Esophagus (tissue), 2 donors: Measurements from ENCODE around the gene EPS15. TPM values are rescaled to one million over a fixed set of nuclear protein-coding genes. Genes with fewer than 3 reads are reported as not detected.

Experiments
- H3K27ac ChIP-seq, 2 donors: one replicate each; pipeline ENCODE4 v1.5.1; 2013; ENCODE audit warnings: low read depth in 2 of 2, mild to moderate bottlenecking in 2 of 2, inconsistent platforms in 1 of 2, low read length in 1 of 2, moderate library complexity in 1 of 2
- H3K27me3 ChIP-seq, 2 donors: one replicate each; pipeline ENCODE4 v1.6.1; 2013; ENCODE audit warnings: low read length in 2 of 2, control low read depth in 1 of 2, mild to moderate bottlenecking in 1 of 2; ENCODE audit not compliant: insufficient read depth in 2 of 2, control insufficient read depth in 1 of 2
- H3K36me3 ChIP-seq, 2 donors: one replicate each; pipeline ENCODE4 v1.6.1; 2013; ENCODE audit warnings: low read length in 1 of 2; ENCODE audit not compliant: control insufficient read depth in 2 of 2, insufficient read depth in 2 of 2
- H3K4me1 ChIP-seq, 2 donors: one replicate each; pipeline ENCODE4 v1.6.1; 2013; ENCODE audit warnings: low read length in 1 of 2; ENCODE audit not compliant: control insufficient read depth in 2 of 2, insufficient read depth in 2 of 2
- H3K4me3 ChIP-seq, 2 donors: one replicate each; pipeline ENCODE4 v1.5.1; 2013; ENCODE audit warnings: low read length in 2 of 2, mild to moderate bottlenecking in 2 of 2, low read depth in 1 of 2, moderate library complexity in 1 of 2
- H3K9me3 ChIP-seq, 2 donors: one replicate each; pipeline ENCODE4 v1.6.1; 2013; ENCODE audit warnings: mild to moderate bottlenecking in 2 of 2, low read depth in 1 of 2, low read length in 1 of 2, moderate library complexity in 1 of 2; ENCODE audit not compliant: control insufficient read depth in 2 of 2, insufficient read depth in 1 of 2
- WGBS, 2 donors: extraction: QIAGEN DNeasy Blood & Tissue Kit; methylation state at CpG; one replicate each; pipeline ENCODE4 v1.1.7; 2013; 5-methylcytosine and 5-hydroxymethylcytosine counted together
- polyA plus RNA-seq, 2 donors: library from polyadenylated mRNA; stranded (reverse); fragments of 200-250 nt; gene quantifications; one replicate each; pipeline ENCODE4 v1.2.3, GENCODE V29; 2013
- donor health status: healthy with polysubstance abuse.
- donor health status: Bipolar disorder and iron deficiency.

EPS15 gene
- polyA plus RNA-seq, 2 donors = 10.8 to 14.4 TPM

- Histone ChIP-seq H3K36me3 (no peaks in the 10 kb centered on the region), H3K9me3 (no peaks in the 10 kb centered on the region), H3K4me3 (no peak overlapping the region), H3K4me1 (no peaks in the 10 kb centered on the region), H3K27me3 (no peaks in the 10 kb centered on the region), H3K27ac (no peak overlapping the region)
Measured at GRCh38 chr1:51527144-51527543, 8.1 kb upstream of the EPS15 start.

DNA sequence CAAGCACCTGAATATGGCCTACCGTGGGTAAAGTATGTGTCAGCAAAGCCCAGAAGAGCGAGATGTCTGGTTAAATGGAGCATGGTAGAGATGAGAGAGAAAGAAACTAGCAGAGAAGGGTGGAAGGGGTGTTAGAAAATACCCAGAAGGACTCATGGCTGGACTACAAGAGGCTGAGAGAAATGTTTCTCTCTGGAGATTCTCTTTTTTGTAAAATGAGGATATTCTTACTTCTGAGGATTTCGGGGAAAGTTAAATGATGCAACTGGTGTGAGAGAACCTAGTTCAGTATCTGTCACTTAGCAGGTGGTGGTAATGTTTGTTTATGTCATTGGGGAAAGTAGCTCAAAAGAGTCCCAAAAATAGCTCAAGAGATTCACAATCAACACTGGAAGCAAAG, 7.2 kb upstream of the EPS15 start:
- WGBS, 2 donors = 91 to 93% methylated on average over 3 of the region's 3 CpGs
- no peaks in the 10 kb centered on the region for H3K9me3 ChIP-seq
- no peak overlapping the region for H3K27ac ChIP-seq
- H3K4me3 ChIP-seq = no peak overlapping the region
- H3K4me1 ChIP-seq = no peaks in the 10 kb centered on the region
- H3K27me3 ChIP-seq = no peaks in the 10 kb centered on the region
- no peaks in the 10 kb centered on the region for H3K36me3 ChIP-seq

- Histone ChIP-seq H3K4me3 (no peak overlapping the region), H3K27me3 (no peaks in the 10 kb centered on the region), H3K9me3 (no peaks in the 10 kb centered on the region), H3K4me1 (no peaks in the 10 kb centered on the region), H3K27ac (no peak overlapping the region), H3K36me3 (no peaks in the 10 kb centered on the region)
- WGBS, 2 donors = 94 to 97% methylated on average over 2 of the region's 2 CpGs
Measured at GRCh38 chr1:51525295-51525694, 6.2 kb upstream of the EPS15 start.

GRCh38 chr1:51524817-51525216, 5.8 kb upstream of the EPS15 start:
- Histone ChIP-seq H3K27me3 (no peaks in the 10 kb centered on the region), H3K27ac (no peak overlapping the region), H3K36me3 (no peaks in the 10 kb centered on the region), H3K4me1 (no peaks in the 10 kb centered on the region), H3K9me3 (no peaks in the 10 kb centered on the region), H3K4me3 (no peak overlapping the region)
- 97 to 100% methylated on average over 1 of the region's 1 CpG for WGBS, 2 donors

GRCh38 chr1:51523931-51524330, 4.9 kb upstream of the EPS15 start:
- no peaks in the 10 kb centered on the region for H3K36me3 ChIP-seq
- no peaks in the 10 kb centered on the region for H3K4me1 ChIP-seq
- no peak overlapping the region for H3K27ac ChIP-seq
- H3K4me3 ChIP-seq = no peak overlapping the region
- WGBS, 2 donors = 78 to 79% methylated on average over 4 of the region's 4 CpGs
- no peaks in the 10 kb centered on the region for H3K27me3 ChIP-seq
- H3K9me3 ChIP-seq = no peaks in the 10 kb centered on the region

GRCh38 chr1:51520700-51521248, 1.7 kb upstream of the EPS15 start:
- WGBS, 2 donors = 48 to 53% methylated on average over 3 of the region's 3 CpGs
- Histone ChIP-seq H3K27ac (peak overlapping the region in 1 of 2 donors; percentile 21), H3K36me3 (no peaks in the 10 kb centered on the region), H3K27me3 (no peaks in the 10 kb centered on the region), H3K4me3 (no peak overlapping the region), H3K4me1 (peaks cover 0 to 2% of the 10 kb centered on the region in 2 donors), H3K9me3 (no peaks in the 10 kb centered on the region)

- peak overlapping the region in 1 of 2 donors; percentile 13 for H3K27ac ChIP-seq
- H3K27me3 ChIP-seq = no peaks in the 10 kb centered on the region
- H3K36me3 ChIP-seq = no peaks in the 10 kb centered on the region
- H3K9me3 ChIP-seq = no peaks in the 10 kb centered on the region
- H3K4me1 ChIP-seq = peaks cover 0 to 2% of the 10 kb centered on the region in 2 donors
- 74 to 82% methylated on average over 8 of the region's 8 CpGs for WGBS, 2 donors
- H3K4me3 ChIP-seq = no peak overlapping the region
Measured at GRCh38 chr1:51519865-51520699, 1.0 kb upstream of the EPS15 start.

DNA sequence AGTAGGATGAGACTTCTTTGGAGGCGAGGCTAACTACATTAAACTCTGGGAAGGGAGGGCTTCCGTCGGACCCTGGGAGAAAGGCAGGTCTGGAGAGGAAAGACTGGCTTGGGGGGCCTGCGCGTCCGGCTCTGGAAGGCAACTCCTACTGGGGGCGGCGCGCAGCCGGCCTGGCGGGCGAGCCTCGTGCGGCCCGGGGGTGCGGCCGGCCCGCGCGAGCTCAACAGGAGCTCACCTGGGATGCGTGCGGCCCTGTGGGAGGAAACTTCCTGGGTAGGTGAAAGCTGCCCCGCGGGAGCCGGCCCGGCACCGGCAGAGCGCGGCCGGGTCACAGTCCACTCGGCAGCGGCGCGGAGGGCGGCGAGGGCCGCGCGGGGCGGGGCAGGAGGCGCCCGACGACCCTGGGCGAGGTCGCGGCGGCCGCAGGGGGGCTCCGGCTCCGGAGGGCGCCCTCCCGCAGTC, 449 bp downstream of the EPS15 start:
- H3K27ac ChIP-seq = peak overlapping the region; percentile 90 to 99
- H3K27me3 ChIP-seq = no peaks in the 10 kb centered on the region
- peaks cover 0 to 2% of the 10 kb centered on the region in 2 donors for H3K4me1 ChIP-seq
- WGBS, 2 donors = 0% methylated on average over 29 to 52 of the region's 52 CpGs
- no peaks in the 10 kb centered on the region for H3K36me3 ChIP-seq
- no peaks in the 10 kb centered on the region for H3K9me3 ChIP-seq
- peak overlapping the region; percentile 70 to 96 for H3K4me3 ChIP-seq

DNA sequence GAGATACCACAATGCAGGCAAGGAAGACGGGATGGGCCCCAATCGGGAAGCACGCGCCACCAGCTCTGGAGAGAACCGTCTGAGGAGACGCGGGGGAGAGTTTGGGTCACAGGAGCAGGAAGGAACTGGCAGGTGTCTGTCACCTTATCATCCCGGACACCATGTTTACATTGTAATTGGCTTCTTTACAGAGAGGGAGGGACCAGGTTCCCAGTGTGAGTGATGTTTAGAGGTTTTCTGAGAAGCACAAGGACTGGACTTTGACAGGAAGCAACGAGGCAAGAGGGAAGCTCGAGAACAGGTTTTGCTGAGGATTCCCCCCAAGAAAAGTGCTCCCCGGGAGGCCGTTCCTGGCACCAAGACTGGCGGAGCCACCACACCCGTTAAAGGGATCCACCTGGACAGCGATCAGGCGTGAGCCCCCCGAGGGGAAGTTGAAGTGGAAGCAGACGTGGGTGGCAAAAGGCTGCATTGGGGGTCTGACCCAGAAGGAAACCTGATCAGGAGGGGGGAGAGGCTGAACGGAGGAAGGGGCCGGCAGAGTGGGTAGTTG, 957 bp downstream of the EPS15 start:
- 1% methylated on average over 20 of the region's 20 CpGs for WGBS, 2 donors
- no peaks in the 10 kb centered on the region for H3K36me3 ChIP-seq
- peak overlapping the region; percentile 70 to 96 for H3K4me3 ChIP-seq
- H3K9me3 ChIP-seq = no peaks in the 10 kb centered on the region
- H3K27ac ChIP-seq = peak overlapping the region; percentile 90 to 99
- no peaks in the 10 kb centered on the region for H3K27me3 ChIP-seq
- H3K4me1 ChIP-seq = peaks cover 0 to 2% of the 10 kb centered on the region in 2 donors
